ENCODE measurements around the gene SORL1. TPM values are rescaled to one million over a fixed set of nuclear protein-coding genes. Genes with fewer than 3 reads are reported as not detected.

The SORL1 gene
- total and polyA plus RNA-seq, 2 of the 8 experiments (the other 6 are each of a cell fraction or from before 2014, with no cell fraction given), result 38.1 to 65.5 TPM

DNA sequence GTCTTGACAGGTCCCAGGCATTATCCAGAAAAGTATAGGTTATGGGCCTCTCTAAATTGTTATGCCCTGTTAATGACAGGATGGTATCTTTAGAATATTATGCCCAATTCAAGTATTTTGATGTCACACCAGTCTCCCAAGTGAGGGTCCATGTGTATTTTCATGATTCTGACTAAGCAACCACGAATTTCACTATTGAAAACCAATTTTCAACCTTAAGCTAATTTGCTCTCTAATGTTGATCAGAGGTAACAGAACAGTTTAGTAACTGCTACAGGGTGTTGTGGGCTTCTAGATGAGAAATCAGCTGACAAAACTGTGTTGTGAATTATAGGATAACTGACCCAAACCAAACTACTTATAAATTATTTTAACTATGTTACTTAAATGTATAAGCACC, 48.6 kb downstream of the SORL1 start:
- H3K9me3 ChIP-seq (ENCODE audit: insufficient read depth in 2 of 2, low read depth in 1 of 2, low read length in 1 of 2), result peaks cover 0 to under 1% of the 10 kb centered on the region in 2 experiments; a peak in 1 of 4 replicates
- no peak overlapping the region for H2AFZ ChIP-seq (ENCODE audit: low read length)
- no peak overlapping the region for H3K4ac ChIP-seq (replicated peaks; ENCODE audit: insufficient read length, low read depth, low read length)
- no peak overlapping the region for H2BK20ac ChIP-seq (ENCODE audit: low read length)
- H4K91ac ChIP-seq (replicated peaks; ENCODE audit: insufficient read length, low read length), result no peak overlapping the region
- H3K23ac ChIP-seq (ENCODE audit: insufficient read length), result no peak overlapping the region
- no peak overlapping the region for H3K14ac ChIP-seq (ENCODE audit: insufficient read length)
- H2BK120ac ChIP-seq (replicated peaks; ENCODE audit: low read depth, low read length), result no peak overlapping the region
- H3K79me2 ChIP-seq (ENCODE audit: control insufficient read depth in 1 of 2, insufficient read depth in 2 of 2, low read length in 2 of 2), result no peaks in the 10 kb centered on the region; a peak in 1 of 4 replicates
- no peak overlapping the region for H2BK15ac ChIP-seq (ENCODE audit: low read length)
- no peak for DNase-seq (ENCODE audit: low read depth in 1 of 2, low spot score in 2 of 2)
- 94% methylated on average over 1 of the region's 1 CpG; no CpG with 5 or more reads in 1 of the 2 experiments for WGBS, 2 experiments (ENCODE audit: extremely low coverage in 1 of 2, insufficient coverage in 1 of 2, insufficient read length in 1 of 2, insufficient replicate concordance in 2 of 2, low coverage in 1 of 2, low lambda C conversion rate in 2 of 2, missing lambda C conversion rate in 1 of 2)
- no peak overlapping the region for H3K56ac ChIP-seq (replicated peaks; ENCODE audit: insufficient read length, low read depth, low read length)
- no peak overlapping the region for H3K4me2 ChIP-seq (ENCODE audit: insufficient read depth in 1 of 2, low read depth in 2 of 2, low read length in 2 of 2)
- TF ChIP-seq YY1 (IDR thresholded peaks at IDR 0.05; ENCODE audit: low read depth, low read length) (no peak), POLR2A (IDR thresholded peaks at IDR 0.05; ENCODE audit: control extremely low read depth in 1 of 2, low read depth in 2 of 2, low read length in 2 of 2) (no peak), TAF1 (IDR thresholded peaks at IDR 0.05; ENCODE audit: low read depth, low read length) (no peak), CBX8 (IDR thresholded peaks at IDR 0.05; ENCODE audit: borderline replicate concordance, low read depth, low read length) (no peak), JUN (IDR thresholded peaks at IDR 0.05; ENCODE audit: low read depth, low read length) (no peak), SP4 (IDR thresholded peaks at IDR 0.05; ENCODE audit: low read length) (no peak), PHF8 (conservative IDR thresholded peaks at IDR 0.05; ENCODE audit: low read depth, low read length) (no peak), GTF2F1 (IDR thresholded peaks at IDR 0.05; ENCODE audit: borderline replicate concordance, low read depth, low read length) (no peak)
- TF ChIP-seq, protein P1, sequence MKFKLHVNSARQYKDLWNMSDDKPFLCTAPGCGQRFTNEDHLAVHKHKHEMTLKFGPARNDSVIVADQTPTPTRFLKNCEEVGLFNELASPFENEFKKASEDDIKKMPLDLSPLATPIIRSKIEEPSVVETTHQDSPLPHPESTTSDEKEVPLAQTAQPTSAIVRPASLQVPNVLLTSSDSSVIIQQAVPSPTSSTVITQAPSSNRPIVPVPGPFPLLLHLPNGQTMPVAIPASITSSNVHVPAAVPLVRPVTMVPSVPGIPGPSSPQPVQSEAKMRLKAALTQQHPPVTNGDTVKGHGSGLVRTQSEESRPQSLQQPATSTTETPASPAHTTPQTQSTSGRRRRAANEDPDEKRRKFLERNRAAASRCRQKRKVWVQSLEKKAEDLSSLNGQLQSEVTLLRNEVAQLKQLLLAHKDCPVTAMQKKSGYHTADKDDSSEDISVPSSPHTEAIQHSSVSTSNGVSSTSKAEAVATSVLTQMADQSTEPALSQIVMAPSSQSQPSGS (IDR thresholded peaks at IDR 0.05; ENCODE audit: low read length), result no peak
- TF ChIP-seq, protein P2, sequence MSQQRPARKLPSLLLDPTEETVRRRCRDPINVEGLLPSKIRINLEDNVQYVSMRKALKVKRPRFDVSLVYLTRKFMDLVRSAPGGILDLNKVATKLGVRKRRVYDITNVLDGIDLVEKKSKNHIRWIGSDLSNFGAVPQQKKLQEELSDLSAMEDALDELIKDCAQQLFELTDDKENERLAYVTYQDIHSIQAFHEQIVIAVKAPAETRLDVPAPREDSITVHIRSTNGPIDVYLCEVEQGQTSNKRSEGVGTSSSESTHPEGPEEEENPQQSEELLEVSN (IDR thresholded peaks at IDR 0.05), result no peak
- no peak overlapping the region for H3K9ac ChIP-seq (replicated peaks in 1 of 4; ENCODE audit: extremely low read depth in 1 of 4, low read depth in 3 of 4, low read length in 3 of 4)
- no peak overlapping the region for H3K27ac ChIP-seq (ENCODE audit: low read depth, low read length)
- no peak overlapping the region for H3K18ac ChIP-seq (ENCODE audit: extremely low read depth, low read length)
- no peak overlapping the region for H2BK5ac ChIP-seq (ENCODE audit: low read depth, low read length)
- H2AK5ac ChIP-seq (ENCODE audit: low read depth, low read length), result no peak overlapping the region
- ChIA-PET POLR2A (ENCODE audit: partially characterized antibody) (no interaction called here), CTCF (ENCODE audit: partially characterized antibody) (interaction anchor here (0.9 kb wide), 1 partner anchor 40 kb away, joined by 4 read pairs; no protein-coding TSS in a partner anchor)
- peaks cover 3 to 47% (median 22%) of the 10 kb centered on the region in 4 experiments; a peak in 5 of 8 replicates for H3K36me3 ChIP-seq (ENCODE audit: control insufficient read depth in 2 of 4, insufficient read depth in 4 of 4, low read length in 3 of 4)
- no peak for FAIRE-seq
- no peak overlapping the region for H4K8ac ChIP-seq (ENCODE audit: extremely low read depth, insufficient read depth, low read length)
- H3K4me1 ChIP-seq (replicated peaks in 1 of 4; ENCODE audit: control insufficient read depth in 3 of 4, insufficient read depth in 4 of 4, low read length in 3 of 4), result peaks cover 0 to 4% (median 0%) of the 10 kb centered on the region in 4 experiments; a peak in 1 of 7 replicates
- no peak overlapping the region for H3K4me3 ChIP-seq (ENCODE audit: extremely low read depth in 1 of 4, insufficient read depth in 2 of 4, low read depth in 3 of 4, low read length in 4 of 4)
- no peaks in the 10 kb centered on the region for H4K20me1 ChIP-seq (replicated peaks in 1 of 2; ENCODE audit: control insufficient read depth in 1 of 2, insufficient read depth in 2 of 2, low read length in 2 of 2)
- H4K5ac ChIP-seq (ENCODE audit: insufficient read length, low read depth, low read length), result no peak overlapping the region
- no peaks in the 10 kb centered on the region for H3K23me2 ChIP-seq (ENCODE audit: low read depth, low read length)
- no peak overlapping the region for H2BK12ac ChIP-seq (ENCODE audit: low read depth, low read length)
- no peaks in the 10 kb centered on the region for H3K27me3 ChIP-seq (replicated peaks in 1 of 4; ENCODE audit: control insufficient read depth in 3 of 4, extremely low read depth in 1 of 4, insufficient read depth in 3 of 4, low read length in 3 of 4)
- no peaks in the 10 kb centered on the region for H3K79me1 ChIP-seq (ENCODE audit: low read depth, low read length)

All from H1 (cell line).